ENCODE results near the gene BAZ1B.
"Not testable (repeated sequence)": the region's sequence is repeated elsewhere in the genome, so short reads cannot be mapped to it uniquely, and the experiment has no call there.

Gene BAZ1B

DNA sequence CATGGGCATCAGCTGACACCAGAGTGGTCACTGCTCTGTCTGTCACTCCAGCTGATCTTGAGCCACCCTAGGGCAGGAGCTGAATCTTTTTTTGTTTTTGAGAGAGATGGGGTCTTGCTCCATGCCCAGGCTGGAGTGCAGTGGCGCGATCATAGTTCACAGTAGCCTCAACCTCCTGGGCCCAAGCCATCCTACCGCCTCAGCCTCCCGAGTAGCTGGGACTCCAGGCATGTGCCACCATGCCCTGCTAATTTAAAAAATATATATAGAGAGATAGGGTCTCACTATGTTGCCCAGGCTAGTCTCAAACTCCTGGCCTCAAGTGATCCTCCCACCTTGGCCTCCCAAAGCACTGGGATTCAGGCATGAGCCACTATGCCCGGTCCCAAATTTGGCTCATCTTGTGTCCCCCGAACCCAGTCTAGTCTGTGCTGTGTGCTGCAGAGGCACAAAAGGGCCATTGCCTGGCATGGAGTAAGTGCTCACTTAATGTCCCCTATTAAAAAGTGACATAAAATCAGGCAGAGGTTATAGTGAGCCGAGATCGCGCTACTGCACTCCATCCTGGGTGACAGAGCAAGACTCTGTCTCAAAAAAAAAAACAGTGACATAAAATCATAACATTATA, 96.6 kb downstream of the BAZ1B start:
- DNase-seq: no peak

DNA sequence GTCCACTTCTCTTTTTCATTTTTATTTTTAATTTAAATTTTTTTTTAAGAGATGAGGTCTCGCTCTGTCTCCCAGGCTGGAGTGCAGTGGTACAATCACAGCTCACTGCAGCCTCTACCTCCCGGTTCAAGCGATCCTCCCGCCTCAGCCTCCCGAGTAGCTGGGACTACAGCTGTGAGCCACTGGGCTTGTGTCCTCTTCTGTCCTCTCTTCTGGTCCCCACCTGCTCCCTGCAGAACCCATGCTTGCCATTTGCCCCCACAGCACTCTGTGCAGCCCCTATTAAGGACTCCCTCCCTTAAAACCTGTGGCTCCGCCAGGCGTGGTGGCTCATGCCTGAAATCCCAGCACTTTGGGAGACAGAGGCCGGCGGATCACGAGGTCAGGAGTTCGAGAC, 97.6 kb downstream of the BAZ1B start:
- DNase-seq: no peak

DNA sequence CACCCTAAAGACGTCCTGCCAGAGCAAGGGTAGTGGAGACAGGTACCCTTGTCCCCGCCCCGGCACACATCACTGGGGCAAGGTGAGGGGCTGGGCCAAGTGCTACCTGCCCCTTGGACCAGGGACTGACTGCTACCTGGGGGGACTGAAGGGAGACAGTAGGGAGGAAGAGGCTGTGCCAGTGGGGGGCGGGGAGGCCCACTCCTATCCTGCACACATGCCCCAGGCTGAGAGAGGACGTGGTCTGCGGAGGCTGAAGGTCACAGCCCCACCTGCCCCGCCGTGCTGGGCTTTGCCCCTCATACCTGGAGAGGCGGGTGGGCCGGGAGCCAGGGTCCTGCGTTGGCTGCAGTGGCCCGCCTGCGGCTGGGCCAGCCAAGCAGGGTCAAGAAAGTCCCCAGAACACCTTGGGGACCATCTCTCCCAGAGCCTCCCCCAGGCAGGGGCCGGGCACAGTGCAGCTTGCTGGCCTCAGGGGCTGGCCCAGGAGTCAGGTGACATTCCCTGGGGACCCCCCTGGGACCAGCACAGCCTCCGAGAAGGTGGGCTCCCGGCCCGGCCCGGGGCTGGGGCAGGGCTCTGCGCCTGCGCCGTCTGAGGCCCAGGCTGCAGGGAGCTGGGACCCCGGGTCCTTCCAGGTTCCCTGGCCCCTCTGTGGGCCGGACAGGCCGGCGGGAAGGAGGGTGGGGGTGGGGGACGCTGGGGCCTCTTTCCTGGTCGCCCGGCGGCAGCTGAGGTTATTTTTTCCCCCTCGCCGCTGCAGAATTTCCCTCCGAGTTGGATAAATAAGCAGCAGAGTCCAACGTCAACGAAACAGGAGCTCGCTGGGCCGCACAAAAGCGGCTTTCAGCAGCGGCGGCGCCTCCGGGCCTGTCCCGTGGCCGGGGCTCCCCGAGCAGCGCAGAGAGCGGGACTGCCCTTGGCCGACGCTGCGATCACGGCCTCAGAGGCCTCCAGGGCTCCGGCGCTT, 98.3 kb downstream of the BAZ1B start:
- DNase-seq: no peak

DNA sequence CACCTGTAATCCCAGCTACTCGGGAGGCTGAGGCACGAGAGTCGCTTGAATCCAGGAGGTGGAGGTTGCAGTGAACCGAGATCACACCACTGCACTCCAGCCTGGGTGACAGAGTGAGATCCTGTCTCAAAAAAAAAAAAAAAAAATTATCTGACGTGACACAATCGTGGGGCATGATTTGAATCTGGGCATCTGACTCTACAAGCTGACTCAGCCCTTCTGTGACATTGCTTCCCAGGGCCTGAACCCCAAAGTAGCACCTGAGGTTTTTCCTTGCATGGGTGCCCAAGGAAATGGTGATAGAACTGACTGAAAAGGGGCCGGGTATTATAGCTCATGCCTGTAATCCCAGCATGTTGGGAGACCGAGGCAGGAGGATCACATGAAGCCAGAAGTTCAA, 101.5 kb downstream of the BAZ1B start:
- not testable (repeated sequence) for DNase-seq

DNA sequence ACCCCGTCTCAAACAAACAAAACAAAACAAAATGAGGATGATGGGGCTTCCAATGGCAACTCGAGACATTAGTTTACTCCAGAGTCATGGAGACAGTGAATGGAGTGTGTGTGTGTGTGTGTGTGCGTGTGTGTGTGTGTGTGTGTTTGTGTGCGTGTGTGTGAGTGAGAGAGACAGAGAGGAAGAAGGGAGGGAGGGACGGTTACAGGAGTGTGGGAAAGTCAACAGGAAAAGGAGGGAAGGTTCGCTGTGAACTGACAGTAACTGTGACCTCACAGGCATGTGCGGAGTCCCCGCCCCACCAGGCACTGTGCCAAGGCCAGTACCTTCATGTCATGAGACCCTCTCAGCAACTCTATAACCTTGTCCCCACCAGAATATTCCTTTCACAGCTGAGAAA, 102.1 kb downstream of the BAZ1B start:
- not testable (repeated sequence) for DNase-seq

DNA sequence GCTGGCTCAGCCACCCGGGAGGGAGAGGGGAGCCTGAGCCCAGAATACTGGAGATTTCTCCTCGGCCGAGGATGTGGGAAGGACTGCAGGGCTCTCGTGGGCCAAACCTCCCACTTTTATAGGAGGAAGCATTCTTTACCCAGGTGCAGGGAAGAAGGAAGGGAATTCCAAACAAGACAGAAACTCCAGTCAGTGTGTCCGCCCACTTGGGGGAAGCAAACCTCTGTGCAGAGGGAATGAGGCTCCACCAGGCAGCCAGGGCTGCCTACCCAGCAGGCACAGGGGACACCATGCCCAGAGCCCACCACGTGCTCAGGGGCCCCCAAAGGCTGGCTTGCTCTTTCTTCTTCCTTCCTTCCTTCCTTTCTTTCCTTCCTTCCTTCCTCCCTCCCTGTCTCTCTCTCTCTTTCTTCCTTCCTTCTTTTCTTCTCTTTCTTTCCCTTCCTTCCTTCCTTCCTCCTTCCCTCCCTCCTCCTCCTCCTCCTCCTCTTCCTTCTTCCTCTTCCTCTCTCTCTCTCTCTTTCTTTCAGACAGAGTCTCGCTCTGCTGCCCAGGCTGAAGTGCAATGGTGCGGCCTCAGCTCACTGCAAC, 103.9 kb downstream of the BAZ1B start:
- DNase-seq: no peak

DNA sequence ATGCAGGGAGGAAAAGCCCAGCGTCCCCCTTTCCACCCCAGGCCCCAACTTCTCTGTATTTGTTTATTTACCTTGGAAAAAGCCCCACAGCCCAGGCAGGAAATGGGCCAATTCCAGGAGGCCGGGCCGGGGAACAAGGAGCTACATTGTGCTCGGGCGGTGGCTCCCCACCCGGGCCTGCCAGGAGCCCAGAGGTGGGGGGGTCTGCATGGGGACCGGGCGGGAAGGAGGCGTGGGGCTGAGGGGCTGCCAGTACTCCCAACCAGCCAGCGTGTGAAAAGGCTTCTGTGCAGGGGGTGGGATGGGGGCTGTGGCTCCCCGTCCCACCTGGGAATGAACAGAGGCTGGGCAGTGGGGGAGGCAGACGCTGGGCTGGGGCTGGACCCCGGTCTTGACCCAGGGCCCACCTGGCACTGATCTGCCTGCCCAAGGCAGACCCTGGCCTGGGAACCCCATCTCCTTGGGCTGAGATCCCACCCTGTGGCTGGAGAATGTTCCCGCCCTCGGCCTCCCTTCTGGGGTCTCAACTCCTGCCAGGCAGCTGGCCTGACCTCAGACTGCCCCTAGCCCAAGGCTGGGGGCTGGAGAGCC, 111.5 kb downstream of the BAZ1B start:
- DNase-seq: not testable (repeated sequence)

DNA sequence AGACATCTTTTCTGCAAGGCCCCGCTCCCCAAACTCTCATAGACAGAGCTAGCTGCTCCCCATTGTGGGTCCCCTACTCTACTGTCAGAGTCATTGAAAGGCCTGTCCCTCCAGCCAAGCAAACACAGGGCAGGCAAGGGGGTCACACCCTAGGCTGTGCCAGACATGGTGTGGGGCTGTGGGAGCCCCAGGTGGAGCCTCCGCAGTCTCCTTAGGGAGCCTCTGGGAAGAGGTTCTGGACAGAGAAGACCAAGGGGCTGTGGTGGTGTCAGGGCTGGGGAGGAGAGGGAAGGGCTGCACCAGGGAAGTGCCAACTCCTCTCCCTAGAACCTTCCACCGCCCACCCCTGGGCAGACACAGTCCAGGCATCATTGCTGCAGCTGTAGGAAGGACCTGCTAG, 117.2 kb downstream of the BAZ1B start:
- DNase-seq: not testable (repeated sequence)

DNA sequence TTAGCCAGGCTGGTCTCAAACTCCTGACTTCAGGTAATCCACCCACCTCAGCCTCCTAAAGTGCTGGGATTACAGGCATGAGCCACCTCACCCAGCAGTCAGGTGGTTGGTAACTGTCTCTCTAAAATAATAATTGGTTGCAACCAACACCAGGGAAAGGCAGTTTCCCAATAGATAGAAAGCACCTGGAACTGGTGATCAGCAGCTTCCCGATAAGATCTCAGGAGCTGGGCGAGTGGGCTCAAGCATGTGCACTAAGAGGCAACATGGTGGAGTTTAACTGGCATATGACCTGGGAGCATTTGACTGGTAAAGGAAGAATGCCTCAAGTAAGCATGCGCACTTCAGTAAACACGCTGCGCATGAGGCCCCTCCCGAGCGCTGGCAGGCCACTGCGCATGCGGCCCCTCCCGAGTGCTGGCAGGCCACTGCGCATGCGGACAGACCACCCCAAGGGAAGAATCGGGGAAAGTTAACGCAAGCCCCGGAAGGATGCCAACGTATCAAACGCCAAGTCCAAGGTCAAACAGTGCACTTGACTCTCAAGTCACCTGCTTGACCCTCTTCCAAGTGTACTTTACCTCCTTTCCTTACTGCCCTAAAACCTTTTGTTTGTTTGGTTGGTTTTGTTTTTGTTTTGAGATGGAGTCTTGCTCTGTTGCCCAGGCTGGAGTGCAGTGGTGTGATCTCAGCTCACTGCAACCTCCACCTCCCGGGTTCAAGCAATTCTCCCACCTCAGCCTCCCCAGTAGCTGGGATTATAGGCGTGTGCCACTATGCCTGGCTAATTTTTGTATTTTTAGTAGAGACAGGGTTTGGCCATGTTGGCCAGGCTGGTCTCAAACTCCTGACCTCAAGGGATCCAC, 122.7 kb downstream of the BAZ1B start:
- DNase-seq: peak; percentile 16 to 18

DNA sequence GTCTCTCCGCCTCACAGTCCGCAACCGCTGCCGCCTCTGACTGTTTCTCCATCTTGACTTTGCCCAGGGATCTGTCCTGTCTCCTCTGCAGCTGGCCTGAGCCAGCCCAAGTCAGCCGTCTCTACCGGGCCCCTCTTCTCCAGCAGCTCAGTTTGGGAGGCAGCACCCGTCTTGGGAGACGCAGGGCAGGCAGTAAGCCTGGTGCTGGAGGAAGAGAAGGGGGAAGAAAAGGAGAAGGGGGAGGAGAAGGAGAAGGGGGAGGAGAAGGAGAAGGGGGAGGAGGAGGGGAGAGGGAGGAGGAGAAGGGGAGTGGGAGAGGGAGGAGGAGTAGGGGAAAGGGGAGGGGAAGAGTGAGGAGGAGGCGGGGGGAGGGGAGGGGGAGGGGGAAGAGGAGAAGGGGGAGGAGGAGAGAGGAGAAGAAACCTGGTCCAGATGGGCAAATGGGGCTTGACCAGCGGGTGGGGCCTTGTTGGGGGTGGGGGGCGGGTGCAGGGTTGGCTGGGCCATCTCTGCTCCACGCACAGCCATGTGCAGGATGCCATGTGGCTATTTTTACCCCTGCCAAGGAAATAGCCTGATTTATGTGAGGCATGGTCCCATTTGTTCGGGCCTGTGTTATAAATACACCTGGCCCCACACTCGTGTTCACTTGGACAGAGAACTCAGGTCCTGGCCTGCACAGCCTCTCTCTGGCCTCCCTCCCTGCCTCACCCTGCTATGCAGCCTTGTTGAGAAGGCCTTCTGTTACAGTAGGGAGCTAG, 124.4 kb downstream of the BAZ1B start:
- DNase-seq: no peak

DNA sequence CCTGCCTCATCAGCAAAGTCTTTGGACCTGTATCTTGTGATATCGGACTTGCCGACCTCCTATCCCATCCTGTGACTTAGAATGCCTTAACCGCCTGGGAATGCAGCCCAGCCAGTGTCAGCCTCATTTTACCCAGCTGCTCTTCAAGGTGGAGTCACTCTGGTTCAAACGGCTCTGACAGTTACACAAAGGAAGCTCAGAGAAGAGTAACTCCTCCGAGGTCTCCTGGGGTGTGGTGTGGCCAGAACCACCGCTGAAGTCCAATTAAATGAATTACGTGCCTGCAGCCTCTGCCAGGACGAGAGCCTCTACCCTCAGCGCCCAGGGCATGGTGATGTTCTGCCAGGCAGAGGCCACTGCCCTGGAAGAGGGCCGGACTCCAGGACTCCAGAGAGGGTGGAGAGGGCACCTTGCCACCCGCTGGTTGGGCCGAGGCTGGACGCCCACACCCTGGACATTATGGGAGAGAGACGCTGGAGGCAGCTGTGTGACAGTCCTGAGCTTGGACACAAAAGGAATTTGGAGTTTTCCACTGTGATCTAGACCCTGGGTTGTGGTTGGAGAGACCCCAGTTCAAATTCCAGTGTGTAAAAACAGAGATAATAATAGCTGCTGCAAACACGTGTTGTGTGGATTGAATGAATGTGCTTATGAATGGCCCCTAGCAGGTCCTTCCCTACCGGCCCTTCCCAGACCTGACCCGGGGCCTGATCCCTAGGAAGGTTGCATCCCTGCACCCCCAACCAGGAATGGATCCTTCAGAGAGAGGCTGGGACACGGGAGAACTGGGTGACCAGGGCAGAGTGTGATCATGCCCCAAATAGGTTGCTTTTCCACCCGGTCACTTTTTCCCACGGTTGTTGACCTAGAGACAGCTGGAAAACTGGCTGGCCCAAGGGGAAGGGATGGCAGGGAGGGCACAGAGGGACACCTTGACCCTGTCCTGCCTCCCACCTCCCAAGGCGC, 126.3 kb downstream of the BAZ1B start:
- DNase-seq: no peak

DNA sequence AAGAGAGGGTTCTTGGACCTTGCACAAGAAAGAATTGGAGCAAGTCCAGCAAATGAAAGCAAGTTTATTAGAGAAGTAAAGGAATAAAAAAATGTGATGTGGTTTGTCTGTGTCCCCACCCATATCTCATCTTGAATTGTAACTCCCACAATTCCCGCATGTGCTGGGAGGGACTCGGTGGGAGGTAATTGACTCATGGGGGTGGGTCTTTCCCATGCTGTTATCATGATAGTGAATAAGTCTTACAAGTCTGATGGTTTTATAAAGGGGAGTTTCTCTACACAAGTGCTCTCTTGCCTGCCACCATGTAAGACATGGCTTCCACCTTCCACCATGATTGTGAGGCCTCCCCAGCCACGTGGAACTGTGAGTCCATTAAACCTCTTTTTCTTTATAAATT, 127.7 kb downstream of the BAZ1B start:
- no peak for DNase-seq

DNA sequence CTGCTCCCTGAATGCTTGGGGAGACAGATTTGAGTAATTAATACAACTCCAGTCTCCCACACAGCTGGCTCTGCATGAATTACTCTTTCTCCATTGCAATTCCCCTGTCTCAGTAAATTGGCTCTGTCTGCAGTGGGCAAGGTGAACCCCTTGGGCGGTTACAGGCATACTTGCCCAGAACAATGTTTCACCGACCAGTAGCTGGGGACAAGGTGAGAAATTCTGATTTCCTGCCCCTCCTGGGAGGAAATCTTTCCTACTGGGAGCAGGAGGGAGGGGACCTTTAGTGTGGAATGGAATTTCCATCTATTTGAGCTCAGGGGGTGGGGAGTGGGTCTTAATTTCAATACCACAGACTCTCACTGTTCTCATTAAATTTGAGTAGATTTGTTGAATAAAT, 130.7 kb downstream of the BAZ1B start:
- no peak for DNase-seq

Measured in activated CD4-positive, alpha-beta T cell treated with anti-CD3 and anti-CD28 coated beads, Interleukin-2, amount 50 U/mL, for 4 hours (primary cell).